Natural killer cell (primary cell): ENCODE measurements around the gene SLC4A7. TPM values are rescaled to one million over a fixed set of nuclear protein-coding genes. Genes with fewer than 3 reads are reported as not detected.
A peak's percentile ranks its signal among the peaks of the same experiment; 100 is the strongest.
"Not testable (repeated sequence)": the region's sequence is repeated elsewhere in the genome, so short reads cannot be mapped to it uniquely, and the experiment has no call there.

Source experiments
- ATAC-seq, 3 donors: fragments of 150-1000 bp in 2 of 3; fragments of 200-7000 bp in 1 of 3; cut with Tn5 transposase; 1 replicate in 1 of 3; 2 replicates in 2 of 3; pipeline ENCODE4 v1.10.0; 2021; ENCODE audit warnings: mild to moderate bottlenecking in 2 of 3, moderate library complexity in 2 of 3
- DNase-seq, 2 donors: peaks; one replicate each; pipeline versions ENCODE4 v3.0.0 to v3.0.0-alpha.2; 2013 to 2021; ENCODE audit warnings: mixed read lengths in 1 of 2
- H3K27ac ChIP-seq: one replicate; pipeline ENCODE4 v1.5.1; 2013; ENCODE audit warnings: mild to moderate bottlenecking, low read length
- H3K27me3 ChIP-seq: one replicate; pipeline ENCODE4 v1.6.1; 2013; ENCODE audit warnings: low read length; ENCODE audit not compliant: control insufficient read depth, insufficient read depth
- H3K36me3 ChIP-seq: one replicate; pipeline ENCODE4 v1.6.1; 2013; ENCODE audit warnings: low read length; ENCODE audit not compliant: control insufficient read depth, insufficient read depth
- H3K4me1 ChIP-seq: one replicate; pipeline ENCODE4 v1.6.1; 2013; ENCODE audit warnings: low read length; ENCODE audit not compliant: control insufficient read depth, insufficient read depth
- H3K4me3 ChIP-seq: one replicate; pipeline ENCODE4 v1.5.1; 2013; ENCODE audit warnings: low read length
- H3K9me3 ChIP-seq: one replicate; pipeline ENCODE4 v1.6.1; 2013; ENCODE audit warnings: low read length; ENCODE audit not compliant: control insufficient read depth, insufficient read depth
- H3K27ac Mint-ChIP-seq, 2 donors: one replicate each; pipeline ENCODE4 v1.8.0; 2022; ENCODE audit warnings: mild to moderate bottlenecking in 2 of 2, mixed read lengths in 2 of 2, moderate library complexity in 1 of 2
- H3K27me3 Mint-ChIP-seq, 2 donors: one replicate each; pipeline ENCODE4 v1.8.0; 2022; ENCODE audit warnings: low read depth in 2 of 2, mixed read lengths in 2 of 2
- H3K36me3 Mint-ChIP-seq: one replicate; pipeline ENCODE4 v1.8.0; 2022; ENCODE audit warnings: mixed read lengths
- H3K4me1 Mint-ChIP-seq, 2 donors: one replicate each; pipeline ENCODE4 v1.8.0; 2022; ENCODE audit warnings: mixed read lengths in 2 of 2
- H3K4me3 Mint-ChIP-seq: one replicate; pipeline ENCODE4 v1.8.0; 2022; ENCODE audit warnings: mild to moderate bottlenecking, moderate library complexity, mixed read lengths
- H3K9me3 Mint-ChIP-seq, 2 donors: one replicate each; pipeline ENCODE4 v1.8.0; 2022; ENCODE audit warnings: mixed read lengths in 2 of 2
- WGBS: methylation state at CpG from one replicate; pipeline ENCODE4 v1.1.7; 2013; ENCODE audit warnings: missing lambda C conversion rate; ENCODE audit not compliant: insufficient coverage; 5-methylcytosine and 5-hydroxymethylcytosine counted together
- intact Hi-C: fragments of 100-400 bp; cut with micrococcal nuclease; formaldehyde crosslinking; loops from one replicate; pipeline ENCODE4 v1.14.2; 2022
- total RNA-seq, 4 donors: library from RNA; stranded (reverse); fragments of 120-200 nt in 1 of 4; gene quantifications; one replicate each; pipeline versions ENCODE4 v1.2.3 to v1.2.4, GENCODE V29; 2013 to 2022
- TF ChIP-seq, protein P1 (sequence below): fragments of 200-600 bp; IDR thresholded peaks from one replicate; pipeline ENCODE4 v1.8.0; 2022; ENCODE audit warnings: antibody characterized with exemption

Gene SLC4A7
- 10 to 100 TPM; 36.4 to 48.0 (median 41.3) TPM for total RNA-seq
- total RNA-seq (2013), result 94.6 TPM

- Histone ChIP-seq H3K27ac (peak within 1 kb of the TSS; percentile 71), H3K4me1 (peaks cover 39% of the 10 kb centered on the region), H3K27me3 (no peaks in the 10 kb centered on the region), H3K9me3 (no peaks in the 10 kb centered on the region), H3K4me3 (peak within 1 kb of the TSS; percentile 87), H3K36me3 (no peaks in the 10 kb centered on the region)
- H3K4me3 Mint-ChIP-seq, result peak within 1 kb of the TSS; percentile 100
- under 1% methylated on average over 100 of the region's 100 CpGs for WGBS
- H3K27me3 Mint-ChIP-seq, result no peaks in the 10 kb centered on the region
- H3K9me3 Mint-ChIP-seq, result no peaks in the 10 kb centered on the region
- TF ChIP-seq, protein P1, sequence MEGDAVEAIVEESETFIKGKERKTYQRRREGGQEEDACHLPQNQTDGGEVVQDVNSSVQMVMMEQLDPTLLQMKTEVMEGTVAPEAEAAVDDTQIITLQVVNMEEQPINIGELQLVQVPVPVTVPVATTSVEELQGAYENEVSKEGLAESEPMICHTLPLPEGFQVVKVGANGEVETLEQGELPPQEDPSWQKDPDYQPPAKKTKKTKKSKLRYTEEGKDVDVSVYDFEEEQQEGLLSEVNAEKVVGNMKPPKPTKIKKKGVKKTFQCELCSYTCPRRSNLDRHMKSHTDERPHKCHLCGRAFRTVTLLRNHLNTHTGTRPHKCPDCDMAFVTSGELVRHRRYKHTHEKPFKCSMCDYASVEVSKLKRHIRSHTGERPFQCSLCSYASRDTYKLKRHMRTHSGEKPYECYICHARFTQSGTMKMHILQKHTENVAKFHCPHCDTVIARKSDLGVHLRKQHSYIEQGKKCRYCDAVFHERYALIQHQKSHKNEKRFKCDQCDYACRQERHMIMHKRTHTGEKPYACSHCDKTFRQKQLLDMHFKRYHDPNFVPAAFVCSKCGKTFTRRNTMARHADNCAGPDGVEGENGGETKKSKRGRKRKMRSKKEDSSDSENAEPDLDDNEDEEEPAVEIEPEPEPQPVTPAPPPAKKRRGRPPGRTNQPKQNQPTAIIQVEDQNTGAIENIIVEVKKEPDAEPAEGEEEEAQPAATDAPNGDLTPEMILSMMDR, result no peak
- peak within 1 kb of the TSS; percentile 93 to 96 for H3K27ac Mint-ChIP-seq
- intact Hi-C loops, result loop anchor here (5.0 to 10.0 kb wide), 4 partner anchors 117 to 863 kb away; partner anchors contain the start of genes AZI2, NEK10 and ZCWPW2
- no peaks in the 10 kb centered on the region for H3K36me3 Mint-ChIP-seq
- H3K4me1 Mint-ChIP-seq, result peaks cover 35 to 38% of the 10 kb centered on the region in 2 donors
- DNase-seq (peak; percentile 98 to 99), ATAC-seq (peak; percentile 91 to 99 (median 93))
Observed at GRCh38 chr3:27484015-27484844, at the start of gene SLC4A7. Gene SLC4A7, minus strand, starts transcription at chr3:27484384. Its CDS starts 258 bp downstream, at chr3:27484126.

GRCh38 chr3:27533261-27533607, 49.0 kb upstream of the SLC4A7 start:
- H3K27me3 Mint-ChIP-seq, result no peaks in the 10 kb centered on the region
- TF ChIP-seq, protein P1, result no peak
- H3K4me1 Mint-ChIP-seq, result peaks cover 11% of the 10 kb centered on the region in 2 donors
- no peak overlapping the region for H3K4me3 Mint-ChIP-seq
- H3K27me3 ChIP-seq, result no peaks in the 10 kb centered on the region
- H3K9me3 Mint-ChIP-seq, result no peaks in the 10 kb centered on the region
- no peaks in the 10 kb centered on the region for H3K36me3 Mint-ChIP-seq
- no peak overlapping the region for H3K27ac ChIP-seq
- intact Hi-C loops, result no loop called here
- peak overlapping the region; percentile 33 to 90 for H3K27ac Mint-ChIP-seq
- H3K4me3 ChIP-seq, result no peak overlapping the region
- peaks cover 14% of the 10 kb centered on the region for H3K4me1 ChIP-seq
- no peak for ATAC-seq
- 55% methylated on average over 2 of the region's 4 CpGs for WGBS
- DNase-seq, result no peak
- H3K36me3 ChIP-seq, result no peaks in the 10 kb centered on the region
- H3K9me3 ChIP-seq, result no peaks in the 10 kb centered on the region

- no peak overlapping the region for H3K4me3 ChIP-seq
- ATAC-seq (no peak), DNase-seq (no peak)
- H3K36me3 Mint-ChIP-seq, result no peaks in the 10 kb centered on the region
- peaks cover 14% of the 10 kb centered on the region for H3K4me1 ChIP-seq
- H3K4me3 Mint-ChIP-seq, result no peak overlapping the region
- no peak overlapping the region for H3K27ac ChIP-seq
- 96% methylated on average over 6 of the region's 8 CpGs for WGBS
- no peaks in the 10 kb centered on the region for H3K27me3 ChIP-seq
- no peaks in the 10 kb centered on the region for H3K27me3 Mint-ChIP-seq
- intact Hi-C loops, result no loop called here
- peak overlapping the region; percentile 33 to 90 for H3K27ac Mint-ChIP-seq
- peaks cover 11% of the 10 kb centered on the region in 2 donors for H3K4me1 Mint-ChIP-seq
- H3K36me3 ChIP-seq, result no peaks in the 10 kb centered on the region
- H3K9me3 Mint-ChIP-seq, result no peaks in the 10 kb centered on the region
- H3K9me3 ChIP-seq, result no peaks in the 10 kb centered on the region
- TF ChIP-seq, protein P1, result no peak
Observed at GRCh38 chr3:27532426-27533260, 48.5 kb upstream of the SLC4A7 start.

DNA sequence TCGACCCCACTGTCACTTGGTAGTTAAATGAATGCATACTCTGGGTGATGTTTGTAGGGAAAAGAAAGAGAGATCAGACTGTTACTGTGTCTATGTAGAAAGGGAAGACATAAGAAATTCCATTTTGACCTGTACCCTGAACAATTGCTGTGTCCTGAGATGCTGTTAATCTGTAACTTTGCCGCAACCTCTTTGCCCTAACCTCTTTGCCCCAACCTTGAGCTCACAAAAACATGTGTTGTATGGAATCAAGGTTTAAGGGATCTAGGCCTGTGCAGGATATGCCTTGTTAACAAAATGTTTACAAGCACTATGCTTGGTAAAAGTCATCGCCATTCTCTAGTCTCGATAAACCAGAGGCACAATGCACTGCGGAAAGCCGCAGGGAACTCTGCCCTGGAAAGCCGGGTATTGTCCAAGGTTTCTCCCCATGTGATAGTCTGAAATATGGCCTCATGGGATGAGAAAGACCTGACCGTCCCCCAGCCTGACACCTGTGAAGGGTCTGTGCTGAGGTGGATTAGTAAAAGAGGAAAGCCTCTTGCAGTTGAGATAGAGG, 47.1 kb upstream of the SLC4A7 start:
- DNase-seq, intact Hi-C loops, H3K27me3 Mint-ChIP-seq, H3K4me3 ChIP-seq, H3K9me3 Mint-ChIP-seq, H3K27ac Mint-ChIP-seq, H3K4me3 Mint-ChIP-seq, H3K36me3 ChIP-seq, ATAC-seq, H3K27ac ChIP-seq, H3K36me3 Mint-ChIP-seq, H3K27me3 ChIP-seq, H3K9me3 ChIP-seq: not testable (repeated sequence)
- peaks cover 17% of the 10 kb centered on the region for H3K4me1 ChIP-seq
- H3K4me1 Mint-ChIP-seq, result peaks cover 16 to 18% of the 10 kb centered on the region in 2 donors
- WGBS, result 95% methylated on average over 8 of the region's 8 CpGs
